ENCODE measurements around the gene TCFL5. TPM values are rescaled to one million over a fixed set of nuclear protein-coding genes. Genes with fewer than 3 reads are reported as not detected.

The TCFL5 gene
- total RNA-seq, 4 donors from 2014 or later, result 2.6 to 6.6 (median 5.0) TPM

- Histone ChIP-seq H3K27me3 (no peaks in the 10 kb centered on the region), H3K27ac (peak overlapping the region in 2 of 4 donors; percentile 71 to 81), H3K36me3 (no peaks in the 10 kb centered on the region), H3K9me3 (no peaks in the 10 kb centered on the region), H3K4me1 (peaks cover 2 to 28% (median 12%) of the 10 kb centered on the region in 4 donors), H3K4me3 (peak overlapping the region in 2 of 4 donors; percentile 22 to 38)
- no peak for TF ChIP-seq POLR2A (IDR thresholded peaks at IDR 0.05)
- no peak for TF ChIP-seq CTCF (IDR thresholded peaks at IDR 0.05)
- DNase-seq, result no peak
These were observed 29.8 kb downstream of the TCFL5 start for GRCh38 chr20:62831854-62832211.

GRCh38 chr20:62831361-62831788 is 30.2 kb downstream of the TCFL5 start:
- H3K4me3 ChIP-seq, result peak overlapping the region in 1 of 4 donors; percentile 22
- no peaks in the 10 kb centered on the region for H3K27me3 ChIP-seq
- TF ChIP-seq POLR2A (IDR thresholded peaks at IDR 0.05), result no peak
- TF ChIP-seq CTCF (IDR thresholded peaks at IDR 0.05), result no peak
- peak overlapping the region in 2 of 4 donors; percentile 71 to 81 for H3K27ac ChIP-seq
- peak in 2 of 3 donors; percentile 73 to 78 for DNase-seq
- H3K4me1 ChIP-seq, result peaks cover 2 to 28% (median 12%) of the 10 kb centered on the region in 4 donors
- no peaks in the 10 kb centered on the region for H3K9me3 ChIP-seq
- no peaks in the 10 kb centered on the region for H3K36me3 ChIP-seq

- Histone ChIP-seq H3K36me3 (no peaks in the 10 kb centered on the region), H3K27ac (peak overlapping the region in 1 of 4 donors; percentile 71), H3K4me1 (peaks cover 2 to 28% (median 12%) of the 10 kb centered on the region in 4 donors), H3K9me3 (no peaks in the 10 kb centered on the region), H3K4me3 (peak overlapping the region in 1 of 4 donors; percentile 22), H3K27me3 (no peaks in the 10 kb centered on the region)
- DNase-seq, result no peak
- TF ChIP-seq CTCF (IDR thresholded peaks at IDR 0.05) (peak in 2 of 6 experiments; percentile 30 to 31), POLR2A (IDR thresholded peaks at IDR 0.05) (no peak)
These were observed 30.8 kb downstream of the TCFL5 start for GRCh38 chr20:62830821-62831220.

- H3K9me3 ChIP-seq, result no peaks in the 10 kb centered on the region
- TF ChIP-seq CTCF (IDR thresholded peaks at IDR 0.05) (no peak), POLR2A (IDR thresholded peaks at IDR 0.05) (no peak)
- no peaks in the 10 kb centered on the region for H3K36me3 ChIP-seq
- no peak overlapping the region for H3K27ac ChIP-seq
- H3K27me3 ChIP-seq, result no peaks in the 10 kb centered on the region
- H3K4me3 ChIP-seq, result no peak overlapping the region
- DNase-seq, result no peak
- peaks cover 2 to 30% (median 15%) of the 10 kb centered on the region in 4 donors for H3K4me1 ChIP-seq
These were observed 31.4 kb downstream of the TCFL5 start for GRCh38 chr20:62830251-62830650.

- no peak for TF ChIP-seq POLR2A (IDR thresholded peaks at IDR 0.05)
- TF ChIP-seq CTCF (IDR thresholded peaks at IDR 0.05), result no peak
- H3K27me3 ChIP-seq, result no peaks in the 10 kb centered on the region
These were observed 32.1 kb downstream of the TCFL5 start for GRCh38 chr20:62829231-62830230.

More at GRCh38 chr20:62829231-62830230, 32.1 kb downstream of the TCFL5 start:
- H3K4me3 ChIP-seq, result no peak overlapping the region
- H3K36me3 ChIP-seq, result no peaks in the 10 kb centered on the region
- no peak for DNase-seq
- no peak overlapping the region for H3K27ac ChIP-seq
- no peaks in the 10 kb centered on the region for H3K9me3 ChIP-seq
- peaks cover 2 to 36% (median 20%) of the 10 kb centered on the region in 4 donors for H3K4me1 ChIP-seq

All from Peyer's patch (tissue), 4 donors.